Activated CD4-positive, alpha-beta T cell treated with anti-CD3 and anti-CD28 coated beads for 36 hours (primary cell): ENCODE measurements around the gene SERP2. TPM values are rescaled to one million over a fixed set of nuclear protein-coding genes. Genes with fewer than 3 reads are reported as not detected.

Experiments
- ATAC-seq: fragments of 200-7000 bp; cut with Tn5 transposase; one replicate; pipeline ENCODE4 v1.10.0; 2021; ENCODE audit warnings: mild to moderate bottlenecking, moderate library complexity
- CTCF ChIA-PET: fragments of 350-600 bp; sonication (Branson Sonifier 250); formaldehyde crosslinking; loops from one replicate; lab custom pipeline; 2021; ENCODE audit warnings: antibody characterized with exemption; lab: Charles Lee
- POLR2A ChIA-PET: fragments of 350-600 bp; sonication (Branson Sonifier 250); formaldehyde crosslinking; loops from one replicate; lab custom pipeline; 2021; ENCODE audit warnings: antibody characterized with exemption, inconsistent platforms; lab: Charles Lee
- DNase-seq: peaks from one replicate; pipeline ENCODE4 v3.0.0-alpha.2; 2020
- H3K27ac Mint-ChIP-seq: one replicate; pipeline ENCODE4 v1.8.0; 2021; ENCODE audit warnings: mixed read lengths
- H3K27me3 Mint-ChIP-seq: one replicate; pipeline ENCODE4 v1.8.0; 2021; ENCODE audit warnings: mixed read lengths
- H3K36me3 Mint-ChIP-seq: one replicate; pipeline ENCODE4 v1.8.0; 2021; ENCODE audit warnings: low read depth, mixed read lengths
- H3K4me1 Mint-ChIP-seq: one replicate; pipeline ENCODE4 v1.8.0; 2021; ENCODE audit warnings: mixed read lengths
- H3K4me3 Mint-ChIP-seq: one replicate; pipeline ENCODE4 v1.8.0; 2021; ENCODE audit warnings: mild to moderate bottlenecking, moderate library complexity, mixed read lengths
- H3K9me3 Mint-ChIP-seq: one replicate; pipeline ENCODE4 v1.8.0; 2021; ENCODE audit warnings: low read depth, mixed read lengths
- intact Hi-C, 2 experiments: fragments of 100-400 bp; cut with DNase I in 1 of 2; cut with micrococcal nuclease in 1 of 2; formaldehyde crosslinking; loops; one replicate each; pipeline versions ENCODE4 v1.14.2 to v1.15.1; 2022 to 2024; cut with DNase I, micrococcal nuclease
- total RNA-seq, 2 experiments: library from RNA; stranded (reverse); gene quantifications; one replicate each; pipeline ENCODE4 v1.2.3, GENCODE V29; 2021

SERP2 gene
- total RNA-seq, 2 experiments from 2014 or later, result 0.63 to 0.98 TPM

- no peak for ATAC-seq
- H3K27me3 Mint-ChIP-seq, result peaks cover 5% of the 10 kb centered on the region
- H3K9me3 Mint-ChIP-seq, result no peaks in the 10 kb centered on the region
- ChIA-PET CTCF (interaction anchor here (0.6 kb wide), 1 partner anchor 56 kb away, joined by 3 read pairs; no protein-coding TSS in a partner anchor), POLR2A (no interaction called here)
- intact Hi-C loops, result no loop called here
- no peak for DNase-seq
- no peaks in the 10 kb centered on the region for H3K36me3 Mint-ChIP-seq
- H3K27ac Mint-ChIP-seq, result no peak overlapping the region
- H3K4me1 Mint-ChIP-seq, result no peaks in the 10 kb centered on the region
- H3K4me3 Mint-ChIP-seq, result no peak overlapping the region
Observed at GRCh38 chr13:44404261-44405132, 30.9 kb downstream of the SERP2 start.

- no peak for ATAC-seq
- POLR2A ChIA-PET, result no interaction called here
- CTCF ChIA-PET, result interaction anchor here (0.6 kb wide), 1 partner anchor 31 kb away, joined by 4 read pairs; no protein-coding TSS in a partner anchor
Observed at GRCh38 chr13:44406617-44407016, 33.0 kb downstream of the SERP2 start.

GRCh38 chr13:44407379-44407778 is 33.8 kb downstream of the SERP2 start:
- Mint-ChIP-seq H3K27me3 (peaks cover 5% of the 10 kb centered on the region), H3K27ac (no peak overlapping the region), H3K4me3 (no peak overlapping the region), H3K36me3 (no peaks in the 10 kb centered on the region), H3K9me3 (no peaks in the 10 kb centered on the region), H3K4me1 (peaks cover 5% of the 10 kb centered on the region)
- ChIA-PET POLR2A (no interaction called here), CTCF (no interaction called here)
- DNase-seq, result no peak
- intact Hi-C loops, result no loop called here
- no peak for ATAC-seq

More at GRCh38 chr13:44406617-44407016, 33.0 kb downstream of the SERP2 start:
- intact Hi-C loops, result no loop called here
- no peak overlapping the region for H3K27ac Mint-ChIP-seq
- no peaks in the 10 kb centered on the region for H3K36me3 Mint-ChIP-seq
- no peak overlapping the region for H3K4me3 Mint-ChIP-seq
- no peaks in the 10 kb centered on the region for H3K9me3 Mint-ChIP-seq
- no peaks in the 10 kb centered on the region for H3K4me1 Mint-ChIP-seq
- DNase-seq, result no peak
- H3K27me3 Mint-ChIP-seq, result peaks cover 5% of the 10 kb centered on the region

- Mint-ChIP-seq H3K27ac (no peak overlapping the region), H3K4me3 (no peak overlapping the region), H3K36me3 (no peaks in the 10 kb centered on the region), H3K27me3 (peaks cover 5% of the 10 kb centered on the region), H3K9me3 (no peaks in the 10 kb centered on the region), H3K4me1 (peaks cover 6% of the 10 kb centered on the region)
- intact Hi-C loops, result no loop called here
- POLR2A ChIA-PET, result no interaction called here
- CTCF ChIA-PET, result no interaction called here
- no peak for DNase-seq
- ATAC-seq, result no peak
Observed at GRCh38 chr13:44407891-44408290, 34.3 kb downstream of the SERP2 start.

GRCh38 chr13:44409595-44409994 is 36.0 kb downstream of the SERP2 start:
- POLR2A ChIA-PET, result no interaction called here
- Mint-ChIP-seq H3K27ac (no peak overlapping the region), H3K27me3 (peaks cover 5% of the 10 kb centered on the region), H3K4me1 (peaks cover 6% of the 10 kb centered on the region), H3K36me3 (no peaks in the 10 kb centered on the region), H3K4me3 (no peak overlapping the region), H3K9me3 (no peaks in the 10 kb centered on the region)
- CTCF ChIA-PET, result no interaction called here
- intact Hi-C loops, result no loop called here
- ATAC-seq, result no peak
- DNase-seq, result no peak

GRCh38 chr13:44410328-44410859 is 36.8 kb downstream of the SERP2 start:
- intact Hi-C loops, result no loop called here
- ChIA-PET CTCF (no interaction called here), POLR2A (no interaction called here)
- Mint-ChIP-seq H3K4me3 (no peak overlapping the region), H3K4me1 (peaks cover 6% of the 10 kb centered on the region), H3K36me3 (no peaks in the 10 kb centered on the region), H3K9me3 (no peaks in the 10 kb centered on the region), H3K27me3 (peaks cover 2% of the 10 kb centered on the region), H3K27ac (no peak overlapping the region)
- ATAC-seq, result no peak
- DNase-seq, result peak; percentile 11

GRCh38 chr13:44411841-44412240 is 38.2 kb downstream of the SERP2 start:
- no peaks in the 10 kb centered on the region for H3K27me3 Mint-ChIP-seq
- H3K4me3 Mint-ChIP-seq, result no peak overlapping the region
- ChIA-PET POLR2A (no interaction called here), CTCF (no interaction called here)
- ATAC-seq, result no peak
- no peak for DNase-seq
- H3K36me3 Mint-ChIP-seq, result no peaks in the 10 kb centered on the region
- intact Hi-C loops, result no loop called here
- no peaks in the 10 kb centered on the region for H3K9me3 Mint-ChIP-seq
- no peak overlapping the region for H3K27ac Mint-ChIP-seq
- H3K4me1 Mint-ChIP-seq, result peaks cover 6% of the 10 kb centered on the region

GRCh38 chr13:44412346-44412935 is 38.8 kb downstream of the SERP2 start:
- no peak for DNase-seq
- no peak overlapping the region for H3K27ac Mint-ChIP-seq
- peaks cover 6% of the 10 kb centered on the region for H3K4me1 Mint-ChIP-seq
- no peaks in the 10 kb centered on the region for H3K9me3 Mint-ChIP-seq
- H3K36me3 Mint-ChIP-seq, result no peaks in the 10 kb centered on the region
- H3K27me3 Mint-ChIP-seq, result peaks cover under 1% of the 10 kb centered on the region
- ChIA-PET CTCF (interaction anchor here (0.6 kb wide), 1 partner anchor 1078 kb away, joined by 3 read pairs; no protein-coding TSS in a partner anchor), POLR2A (no interaction called here)
- no peak overlapping the region for H3K4me3 Mint-ChIP-seq
- intact Hi-C loops, result no loop called here
- no peak for ATAC-seq

- Mint-ChIP-seq H3K36me3 (no peaks in the 10 kb centered on the region), H3K4me1 (peaks cover 6% of the 10 kb centered on the region), H3K4me3 (no peak overlapping the region), H3K27me3 (peaks cover 2% of the 10 kb centered on the region), H3K27ac (no peak overlapping the region), H3K9me3 (no peaks in the 10 kb centered on the region)
- ChIA-PET POLR2A (no interaction called here), CTCF (interaction anchor here (0.6 kb wide), 1 partner anchor 1077 kb away, joined by 3 read pairs; no protein-coding TSS in a partner anchor)
- DNase-seq (no peak), ATAC-seq (no peak)
- intact Hi-C loops, result no loop called here
Observed at GRCh38 chr13:44413095-44413494, 39.5 kb downstream of the SERP2 start.

GRCh38 chr13:44414716-44415115 is 41.1 kb downstream of the SERP2 start:
- H3K27me3 Mint-ChIP-seq, result peaks cover 2% of the 10 kb centered on the region
- no peaks in the 10 kb centered on the region for H3K36me3 Mint-ChIP-seq
- CTCF ChIA-PET, result no interaction called here
- ATAC-seq (no peak), DNase-seq (no peak)
- no peak overlapping the region for H3K4me3 Mint-ChIP-seq
- POLR2A ChIA-PET, result no interaction called here
- H3K4me1 Mint-ChIP-seq, result peaks cover 6% of the 10 kb centered on the region
- no peaks in the 10 kb centered on the region for H3K9me3 Mint-ChIP-seq
- no peak overlapping the region for H3K27ac Mint-ChIP-seq
- intact Hi-C loops, result no loop called here

- DNase-seq, result no peak
- H3K9me3 Mint-ChIP-seq, result no peaks in the 10 kb centered on the region
- no peak overlapping the region for H3K27ac Mint-ChIP-seq
- no peak overlapping the region for H3K4me3 Mint-ChIP-seq
- peaks cover 6% of the 10 kb centered on the region for H3K4me1 Mint-ChIP-seq
- no peaks in the 10 kb centered on the region for H3K36me3 Mint-ChIP-seq
- intact Hi-C loops, result no loop called here
- ATAC-seq, result no peak
- POLR2A ChIA-PET, result no interaction called here
- H3K27me3 Mint-ChIP-seq, result peaks cover 2% of the 10 kb centered on the region
- CTCF ChIA-PET, result interaction anchor here (0.8 kb wide), 1 partner anchor 58 kb away, joined by 3 read pairs; no protein-coding TSS in a partner anchor
Observed at GRCh38 chr13:44415815-44416214, 42.2 kb downstream of the SERP2 start.
